Breast epithelium (tissue), 3 donors: ENCODE results near the gene SKOR1.

ENCODE experiments used
- POLR2A ChIP-seq: fragments of 450-650 bp; IDR thresholded peaks from one replicate; pipeline ENCODE4 v1.6.1; 2016; ENCODE audit warnings: antibody characterized with exemption, mild to moderate bottlenecking, moderate library complexity
- POLR2AphosphoS5 ChIP-seq, 3 donors: sonication (generic); formaldehyde crosslinking; IDR thresholded peaks; one replicate each; pipeline ENCODE4 v1.6.1; 2017; ENCODE audit warnings: antibody characterized with exemption in 3 of 3

DNA sequence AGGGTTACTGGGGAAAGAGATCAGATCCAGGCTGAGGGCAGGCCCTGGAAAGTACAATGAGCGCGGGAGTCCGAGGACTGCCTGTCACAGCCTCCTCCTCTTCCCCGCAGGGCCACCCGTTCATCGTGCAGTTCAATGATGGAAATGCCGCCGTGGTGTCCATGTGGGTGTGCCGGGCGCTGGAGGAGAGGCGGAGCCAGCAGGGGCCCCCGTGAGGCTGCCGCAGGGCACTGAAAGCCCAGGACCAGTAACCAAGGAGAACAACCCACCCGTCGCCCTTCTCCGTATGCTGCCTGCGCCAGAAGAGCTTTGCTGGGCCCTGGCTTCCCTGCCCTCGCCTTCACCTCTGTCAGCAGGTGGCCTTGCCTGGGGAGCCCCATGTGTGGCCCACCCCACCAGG lies 18.8 kb upstream of the SKOR1 start:
- TF ChIP-seq POLR2AphosphoS5 (IDR thresholded peaks at IDR 0.05): no peak
- no peak for TF ChIP-seq POLR2A
